Measurements from ENCODE around the gene EFNA3.

EFNA3 gene, protein sequence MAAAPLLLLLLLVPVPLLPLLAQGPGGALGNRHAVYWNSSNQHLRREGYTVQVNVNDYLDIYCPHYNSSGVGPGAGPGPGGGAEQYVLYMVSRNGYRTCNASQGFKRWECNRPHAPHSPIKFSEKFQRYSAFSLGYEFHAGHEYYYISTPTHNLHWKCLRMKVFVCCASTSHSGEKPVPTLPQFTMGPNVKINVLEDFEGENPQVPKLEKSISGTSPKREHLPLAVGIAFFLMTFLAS

DNA sequence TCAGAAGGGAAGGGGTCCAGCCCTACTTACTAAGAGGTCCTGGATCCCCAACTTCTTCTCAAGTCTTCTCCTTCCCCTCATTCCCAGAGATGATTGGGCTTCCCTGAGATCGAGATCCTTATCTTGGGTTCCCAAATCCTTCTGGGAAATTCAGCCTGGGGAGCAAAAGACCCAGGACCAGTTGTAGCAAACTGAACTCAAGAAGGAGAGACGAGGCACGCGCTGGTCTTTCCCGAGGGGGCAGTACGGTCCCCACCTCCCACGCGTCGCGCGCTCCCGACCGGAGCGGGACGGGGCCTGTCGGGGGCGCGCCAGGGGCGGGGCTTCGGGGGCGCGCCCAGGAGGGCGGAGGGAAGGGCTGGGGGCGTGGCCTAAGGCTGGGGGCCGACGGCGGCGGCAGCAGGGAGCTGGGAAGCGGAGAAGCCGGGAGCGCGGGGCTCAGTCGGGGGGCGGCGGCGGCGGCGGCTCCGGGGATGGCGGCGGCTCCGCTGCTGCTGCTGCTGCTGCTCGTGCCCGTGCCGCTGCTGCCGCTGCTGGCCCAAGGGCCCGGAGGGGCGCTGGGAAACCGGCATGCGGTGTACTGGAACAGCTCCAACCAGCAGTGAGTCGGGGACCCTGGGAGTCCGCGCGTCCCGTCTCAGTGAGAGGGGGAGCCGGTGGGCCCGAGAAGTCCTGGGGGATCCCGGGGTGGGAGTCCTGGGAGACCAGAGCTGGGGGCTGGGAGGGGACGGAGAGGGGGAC is at the start of gene EFNA3:
Gene EFNA3, plus strand, starts transcription at position 369 of the 741 bp plus-strand sequence. Its CDS starts 105 bp downstream, at position 474.
- DNase-seq, result peak; percentile 84

DNA sequence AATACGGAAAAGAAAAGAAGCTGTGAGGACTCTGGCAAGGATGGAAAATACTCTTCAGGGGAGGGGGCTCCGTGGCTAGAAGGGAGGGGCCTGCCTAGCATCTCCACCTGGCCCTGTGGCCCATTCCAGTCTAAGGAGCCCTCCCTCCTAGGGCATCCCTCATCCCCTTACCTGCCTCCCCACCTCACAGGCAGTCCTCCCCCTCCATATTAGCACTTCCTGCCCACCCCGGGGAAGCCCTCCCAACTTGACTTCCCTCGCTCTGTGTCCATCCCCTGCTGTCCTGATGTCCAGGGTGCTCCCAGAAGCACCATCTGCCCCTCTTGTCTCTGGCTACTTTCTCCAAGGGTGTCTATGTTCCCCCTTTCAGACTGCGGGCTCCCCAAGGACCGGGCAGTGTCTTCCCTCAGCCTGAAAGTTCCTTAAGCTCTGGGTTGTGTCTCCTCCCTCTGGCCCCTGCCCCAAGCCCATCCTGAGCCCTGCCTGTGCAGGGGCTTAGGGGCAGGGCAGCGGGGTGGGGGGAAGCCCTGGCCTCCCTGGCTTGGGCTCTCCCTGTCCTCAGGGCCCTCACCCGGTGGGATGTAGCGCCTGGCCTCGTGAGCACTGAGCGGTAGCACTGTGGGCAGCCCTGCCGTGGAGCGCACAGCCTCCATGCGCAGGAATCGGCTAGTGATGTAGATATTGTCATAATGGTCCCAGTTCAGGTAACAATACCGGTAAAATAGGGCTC is 49.0 kb upstream of the EFNA3 start:
- DNase-seq, result no peak

DNA sequence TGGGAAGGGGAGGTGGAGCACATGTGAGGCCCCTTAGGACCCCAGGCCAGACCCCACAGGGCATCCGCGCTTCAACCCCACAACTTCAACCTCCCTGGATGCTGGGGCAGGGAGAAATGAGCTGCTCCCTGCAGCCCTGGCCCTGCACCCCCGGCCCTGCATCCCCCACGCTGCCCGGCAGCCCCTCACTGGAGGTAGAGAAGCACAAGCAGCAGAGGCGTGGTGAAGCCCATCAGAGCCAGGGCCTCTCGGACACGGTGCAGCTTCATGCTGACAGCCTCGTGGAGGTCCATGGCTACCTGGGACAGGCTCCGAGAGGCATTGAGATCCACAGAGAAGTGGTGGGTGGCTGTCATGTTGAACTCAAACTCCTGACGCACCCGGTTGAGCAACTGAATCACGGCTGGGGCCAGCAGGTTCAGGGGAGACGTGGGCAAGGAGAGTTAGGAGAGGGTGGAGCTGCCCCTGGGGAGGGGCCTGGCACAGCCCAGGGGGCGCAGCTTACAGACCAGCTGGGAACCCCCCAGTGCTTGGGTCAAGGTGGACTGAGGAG is 48.3 kb upstream of the EFNA3 start:
- DNase-seq, result no peak

DNA sequence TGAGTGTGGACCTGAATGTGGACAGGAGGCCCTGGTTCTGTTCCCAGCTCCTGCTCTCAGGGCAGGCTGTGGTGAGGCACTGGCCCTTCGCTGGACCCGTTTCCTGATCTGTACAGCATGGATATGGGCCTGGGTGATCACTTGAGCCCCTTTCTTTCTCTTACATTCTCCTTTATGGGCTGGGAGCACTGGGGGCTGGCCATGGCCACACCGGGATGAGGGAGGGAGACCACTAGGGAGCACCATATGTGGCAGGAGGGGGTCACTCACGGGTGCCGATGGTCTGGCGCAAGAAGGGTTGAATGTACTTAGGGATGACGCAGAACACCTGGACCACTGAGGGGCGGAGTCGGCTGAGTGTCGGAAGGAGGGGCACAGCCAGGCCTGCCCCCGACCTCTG is 47.7 kb upstream of the EFNA3 start:
- no peak for DNase-seq

DNA sequence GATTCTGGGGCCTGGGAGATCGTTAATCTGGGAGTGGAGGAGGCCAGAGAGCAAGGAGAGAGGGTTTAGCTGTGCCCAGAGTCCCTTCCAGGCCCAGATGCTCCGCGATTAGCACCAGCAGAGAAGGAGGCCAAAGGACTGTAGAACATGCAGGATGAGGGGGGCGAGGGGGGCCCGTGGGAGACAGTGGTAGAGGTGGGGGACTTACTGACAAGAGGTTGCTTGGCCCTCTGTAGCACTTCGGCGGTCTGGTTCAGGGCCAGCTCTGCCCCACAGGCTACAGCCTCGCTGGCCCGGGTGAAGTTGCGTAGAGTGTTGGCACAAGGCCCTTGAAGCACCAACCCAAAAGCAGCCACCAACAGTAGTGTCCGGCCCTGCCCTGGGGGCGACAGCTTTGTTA is 45.8 kb upstream of the EFNA3 start:
- DNase-seq, result no peak

DNA sequence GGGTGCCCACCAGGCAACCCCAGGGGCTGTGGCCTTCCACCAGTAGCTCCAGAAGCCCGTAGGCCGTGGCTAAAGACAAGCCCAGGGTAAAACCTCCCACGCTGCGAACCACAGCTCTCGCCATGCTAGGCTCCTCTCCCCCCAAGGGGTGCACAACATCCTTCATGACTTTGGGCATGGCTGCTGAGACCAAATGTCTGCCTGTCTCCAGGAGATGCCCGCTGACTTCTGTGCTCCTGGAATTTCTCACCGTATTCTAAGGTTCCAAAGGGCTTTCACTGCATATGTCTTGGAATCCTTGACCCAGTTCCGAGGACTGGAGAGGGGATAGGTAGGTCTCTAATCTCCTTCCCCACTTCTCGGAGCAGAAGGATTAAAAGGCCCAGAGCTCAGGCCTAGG is 45.1 kb upstream of the EFNA3 start, which contains the start of the genes DCST1 and DCST2:
Gene DCST1, plus strand, starts transcription at position 301 of the 400 bp plus-strand sequence. CDS start 213 bp downstream, outside the sequence.
Gene DCST2, minus strand, starts transcription at position 258 of the 400 bp plus-strand sequence. Its CDS starts 80 bp downstream, at position 178.
- no peak for DNase-seq

DNA sequence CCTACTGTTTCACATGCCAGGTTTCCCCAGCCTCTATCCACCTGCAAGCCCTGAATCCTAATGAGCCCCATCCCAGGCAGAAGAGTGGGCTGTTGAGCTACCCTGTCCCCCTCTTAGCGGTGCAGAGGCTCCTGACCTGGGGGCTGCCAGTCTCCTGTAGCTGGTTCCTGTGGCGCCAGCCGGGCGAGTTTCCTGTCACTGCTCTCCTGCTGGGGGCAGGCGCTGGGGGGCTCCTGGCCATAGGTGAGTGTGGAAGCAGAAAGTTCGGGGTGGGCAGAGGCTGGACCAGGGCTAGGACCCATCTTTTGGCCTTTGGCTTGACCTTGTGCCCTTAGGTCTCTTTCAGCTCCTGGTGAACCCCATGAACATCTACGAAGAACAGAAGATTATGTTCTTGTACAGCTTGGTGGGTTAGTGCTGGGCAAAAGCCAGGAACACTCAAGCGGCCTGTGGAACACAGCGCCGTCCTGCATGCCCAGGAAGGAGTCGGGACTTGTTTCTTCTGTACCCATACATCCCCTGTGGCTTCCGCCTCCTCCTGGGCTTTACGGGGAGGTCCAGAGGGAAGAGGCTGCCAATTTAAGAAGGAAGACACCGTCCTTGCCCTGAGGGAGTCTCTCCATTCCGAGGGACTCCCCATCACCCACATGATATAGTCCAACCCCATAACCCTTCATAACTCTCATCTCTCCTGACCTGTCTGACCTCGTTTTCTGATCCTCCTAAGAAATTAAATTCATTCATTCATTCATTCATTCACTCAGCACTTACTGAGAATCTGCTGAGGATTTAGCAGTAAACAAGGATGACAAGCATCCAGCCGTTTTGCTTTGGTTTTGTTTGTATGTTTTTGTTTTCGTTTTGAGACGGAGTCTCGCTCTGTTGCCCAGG is 44.1 kb upstream of the EFNA3 start:
- no peak for DNase-seq

DNA sequence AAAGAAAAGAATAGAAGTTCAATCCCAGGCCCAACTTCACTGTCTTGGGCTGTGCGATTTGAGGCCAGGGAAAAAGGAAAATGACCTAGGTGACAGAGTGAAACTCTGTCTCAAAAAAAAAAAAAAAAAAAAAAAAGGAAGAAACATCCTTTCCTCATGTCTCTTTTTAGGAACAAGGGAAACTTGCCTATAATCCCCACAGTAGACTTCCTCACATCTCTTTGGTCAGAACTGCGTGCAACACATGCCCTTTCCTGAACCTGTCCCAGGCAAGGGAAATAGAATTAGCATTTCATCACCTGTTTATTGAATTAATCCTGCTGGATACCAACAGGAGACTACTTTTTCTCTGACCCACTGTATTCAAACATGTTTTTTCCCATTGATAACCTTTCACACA is 42.7 kb upstream of the EFNA3 start:
- DNase-seq, result no peak

DNA sequence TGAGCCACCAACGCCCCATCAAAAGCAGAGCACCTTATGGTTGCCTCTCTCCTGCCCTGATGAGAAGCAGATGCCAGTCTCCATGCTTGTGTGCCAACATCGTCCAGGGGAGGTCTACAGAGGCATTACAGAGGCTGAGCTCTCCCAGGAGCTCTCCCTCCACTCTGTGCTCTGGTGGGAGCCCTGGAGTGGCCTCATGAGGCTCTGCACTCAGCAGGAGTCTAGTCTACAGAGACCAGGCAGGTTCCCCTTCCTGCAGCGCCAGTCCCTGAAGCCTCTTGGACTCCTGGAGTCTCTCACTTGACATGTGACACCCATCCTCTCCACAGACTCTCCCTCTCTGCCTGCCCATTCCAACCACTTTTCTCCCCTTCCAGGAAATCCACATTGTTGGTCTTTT is 41.6 kb upstream of the EFNA3 start:
- DNase-seq, result no peak

DNA sequence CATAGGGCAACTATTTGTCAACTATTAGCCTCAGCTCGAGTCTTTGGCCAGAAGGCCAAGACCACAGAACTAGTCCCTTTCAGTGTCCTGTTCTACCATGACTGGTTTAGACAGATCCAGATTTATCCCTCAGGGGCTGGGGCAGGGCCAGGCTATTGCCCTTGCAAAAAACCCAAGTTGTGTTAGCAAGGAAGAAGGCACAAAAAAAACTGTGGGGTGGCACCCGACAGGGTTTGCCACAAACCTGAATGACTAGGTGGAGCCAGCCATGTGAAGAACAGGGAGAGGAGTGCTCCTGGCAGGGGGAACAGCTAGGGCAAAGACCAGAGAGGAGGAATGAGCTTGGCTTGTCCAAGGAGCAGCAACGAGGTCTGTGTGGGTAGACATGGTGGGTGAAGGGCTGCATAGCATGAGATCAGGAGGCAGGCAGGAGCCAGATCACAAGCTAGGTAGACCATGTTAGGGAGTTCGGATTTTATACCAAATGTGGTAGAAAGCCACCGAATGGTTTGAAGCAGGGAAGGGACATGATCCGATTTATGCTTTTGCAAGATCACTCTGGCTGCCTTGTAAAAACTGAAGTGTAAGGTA is 40.7 kb upstream of the EFNA3 start:
- DNase-seq, result no peak

DNA sequence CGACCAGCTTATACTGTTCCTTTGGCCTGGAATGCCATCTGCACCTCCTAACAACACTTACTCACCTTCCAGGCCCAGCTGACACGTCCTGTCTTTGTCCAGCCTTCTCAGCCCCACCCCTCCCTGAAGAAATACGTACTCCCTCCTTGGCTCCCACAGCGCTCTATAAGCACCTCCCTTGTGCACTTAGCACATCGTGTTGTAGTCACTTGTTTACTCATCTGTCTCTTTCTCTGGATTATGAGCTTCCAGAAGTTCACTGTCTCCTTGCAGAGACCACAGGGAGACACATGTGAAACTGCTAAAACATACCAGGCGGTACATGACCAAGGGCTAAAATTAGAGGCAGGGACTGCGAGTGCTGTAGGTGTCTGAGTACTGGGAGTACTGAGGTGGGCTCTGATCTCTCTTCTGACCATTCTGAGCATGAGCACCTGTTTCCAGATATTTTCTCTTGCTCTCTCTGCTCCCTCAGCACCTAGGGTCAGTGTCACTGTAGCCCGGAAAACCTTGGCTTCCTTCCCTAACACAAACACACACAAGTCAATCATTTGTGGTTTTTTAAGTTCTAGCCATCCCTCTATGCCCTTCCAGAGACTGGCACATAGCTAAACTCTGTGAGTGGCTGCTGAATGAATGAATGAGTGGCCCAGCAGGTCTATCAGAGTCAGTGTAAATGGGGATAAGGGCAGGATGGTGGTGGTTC is 39.9 kb upstream of the EFNA3 start:
- no peak for DNase-seq

DNA sequence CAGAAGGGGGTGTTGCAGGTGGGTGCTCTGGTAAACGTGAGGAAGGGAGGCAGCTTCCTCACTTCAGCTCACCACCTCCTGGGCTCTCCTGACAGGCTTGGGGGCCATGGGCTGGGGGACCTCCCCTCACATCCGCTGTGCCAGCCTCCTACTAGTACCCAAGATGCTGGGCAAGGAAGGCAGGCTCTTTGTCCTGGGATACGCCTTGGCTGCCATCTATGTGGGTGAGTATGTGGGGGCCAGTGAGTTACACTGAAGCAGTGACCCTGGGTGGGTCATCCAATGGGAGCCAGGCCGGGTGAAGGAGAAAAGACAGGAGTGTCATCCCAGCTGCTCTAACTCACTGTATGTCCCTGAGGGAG is 39.3 kb upstream of the EFNA3 start:
- DNase-seq, result no peak

DNA sequence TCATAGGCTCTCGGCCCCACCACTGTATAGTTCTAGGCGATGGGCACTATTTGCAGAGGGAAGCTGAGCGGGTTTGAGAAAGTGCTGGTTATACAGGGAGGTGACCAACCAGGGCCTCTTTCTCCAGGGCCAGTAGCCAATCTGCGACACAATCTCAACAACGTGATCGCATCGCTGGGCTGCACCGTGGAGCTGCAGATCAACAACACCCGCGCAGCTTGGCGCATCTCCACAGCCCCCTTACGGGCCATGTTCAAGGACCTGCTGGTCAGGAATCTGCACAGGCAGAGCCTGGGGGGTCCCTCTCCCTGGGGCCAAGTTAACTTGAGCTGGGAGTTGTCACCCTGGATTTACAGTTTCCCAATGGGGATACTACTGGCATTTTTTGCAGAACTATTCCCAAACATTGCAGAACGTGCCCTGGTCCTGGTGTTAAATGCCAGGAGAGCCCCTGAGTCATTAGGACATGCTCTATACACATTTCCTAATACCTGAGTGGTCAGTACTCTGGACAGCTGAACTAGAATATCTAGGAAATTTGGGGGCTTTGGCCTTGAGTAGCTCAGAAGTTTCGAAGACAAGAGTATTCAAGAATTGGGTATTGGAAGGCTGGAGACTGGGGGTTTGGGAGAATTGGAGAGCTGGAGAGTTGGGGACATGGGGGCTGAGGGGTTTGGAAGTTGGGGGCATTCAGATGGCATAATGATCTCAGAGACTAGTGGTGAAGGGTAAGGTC is 38.1 kb upstream of the EFNA3 start:
- no peak for DNase-seq

DNA sequence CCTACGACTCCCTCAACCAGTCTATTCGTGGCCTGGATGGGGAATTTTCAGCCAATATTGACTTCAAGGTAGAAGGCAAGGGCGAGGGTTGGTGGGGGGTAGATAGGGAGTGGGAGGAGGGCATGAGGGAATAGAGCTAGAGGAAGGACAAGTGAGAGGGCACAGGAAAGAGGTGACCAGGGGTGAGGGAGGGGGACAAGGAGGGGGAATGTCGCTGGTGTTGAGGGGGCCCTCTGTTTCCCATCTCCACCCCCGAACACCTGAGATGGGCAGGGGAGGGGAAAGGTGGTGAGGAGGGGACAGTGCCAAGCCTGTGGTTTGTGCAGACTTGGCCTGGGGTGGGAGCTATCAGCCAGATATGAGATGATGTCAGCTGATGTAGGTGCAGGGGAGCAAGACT is 35.8 kb upstream of the EFNA3 start:
- no peak for DNase-seq

DNA sequence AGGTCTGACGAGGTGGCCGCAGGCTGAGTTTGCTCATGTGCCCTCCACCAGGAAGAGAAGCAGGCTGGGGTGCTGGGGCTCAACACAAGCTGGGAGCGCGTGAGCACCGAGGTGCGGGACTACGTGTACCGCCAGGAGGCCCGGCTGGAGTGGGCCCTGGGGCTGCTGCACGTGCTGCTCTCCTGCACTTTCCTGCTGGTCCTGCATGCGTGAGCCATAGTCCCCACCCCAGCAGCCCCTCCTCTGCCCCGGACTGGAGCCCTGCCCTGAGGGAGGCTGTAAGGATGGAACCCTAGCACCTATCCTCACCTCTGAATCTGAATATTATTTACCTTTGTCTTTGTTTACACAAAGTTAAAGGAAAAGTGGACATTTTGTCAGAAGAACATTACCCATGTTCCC is 35.3 kb upstream of the EFNA3 start:
- DNase-seq, result no peak

DNA sequence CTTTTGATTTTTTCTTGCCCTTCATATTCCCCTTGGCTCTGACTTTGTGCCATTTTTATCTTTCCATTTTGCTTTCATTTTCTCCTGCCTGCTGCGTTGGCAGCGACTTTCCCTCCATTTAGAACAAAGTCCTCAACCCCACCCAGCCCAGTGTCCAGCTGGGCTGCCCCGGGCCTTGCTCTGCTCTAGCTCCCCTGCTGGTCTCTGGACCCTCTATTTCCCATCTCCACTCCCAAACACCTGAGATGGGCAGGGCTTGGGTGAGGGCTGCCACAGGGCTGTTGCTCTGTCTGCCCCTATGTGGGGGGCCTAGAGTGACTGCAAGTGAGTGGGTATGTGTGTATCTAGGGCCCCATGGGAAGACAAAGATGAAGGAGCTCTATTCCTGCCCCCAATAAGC is 34.8 kb upstream of the EFNA3 start:
- DNase-seq, result no peak

DNA sequence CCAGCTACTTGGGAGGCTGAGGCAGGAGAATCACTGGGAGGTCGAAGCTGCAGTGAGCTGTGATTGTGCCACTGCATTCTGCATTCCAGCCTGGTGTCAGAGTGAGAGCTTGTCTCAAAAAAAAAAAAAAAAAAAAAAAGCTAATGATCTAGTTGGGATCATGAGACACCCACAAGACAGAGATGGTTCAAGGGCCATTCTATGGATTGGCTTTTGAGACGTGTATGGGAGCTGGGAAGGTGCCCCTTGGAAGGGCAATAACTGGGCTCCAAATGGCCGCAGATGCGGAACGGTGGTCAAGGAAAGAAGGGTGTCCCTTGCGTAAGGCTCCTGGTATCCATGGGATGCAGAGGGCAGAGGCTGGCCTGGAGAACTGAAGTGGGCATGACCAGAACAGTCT is 34.3 kb upstream of the EFNA3 start:
- no peak for DNase-seq

DNA sequence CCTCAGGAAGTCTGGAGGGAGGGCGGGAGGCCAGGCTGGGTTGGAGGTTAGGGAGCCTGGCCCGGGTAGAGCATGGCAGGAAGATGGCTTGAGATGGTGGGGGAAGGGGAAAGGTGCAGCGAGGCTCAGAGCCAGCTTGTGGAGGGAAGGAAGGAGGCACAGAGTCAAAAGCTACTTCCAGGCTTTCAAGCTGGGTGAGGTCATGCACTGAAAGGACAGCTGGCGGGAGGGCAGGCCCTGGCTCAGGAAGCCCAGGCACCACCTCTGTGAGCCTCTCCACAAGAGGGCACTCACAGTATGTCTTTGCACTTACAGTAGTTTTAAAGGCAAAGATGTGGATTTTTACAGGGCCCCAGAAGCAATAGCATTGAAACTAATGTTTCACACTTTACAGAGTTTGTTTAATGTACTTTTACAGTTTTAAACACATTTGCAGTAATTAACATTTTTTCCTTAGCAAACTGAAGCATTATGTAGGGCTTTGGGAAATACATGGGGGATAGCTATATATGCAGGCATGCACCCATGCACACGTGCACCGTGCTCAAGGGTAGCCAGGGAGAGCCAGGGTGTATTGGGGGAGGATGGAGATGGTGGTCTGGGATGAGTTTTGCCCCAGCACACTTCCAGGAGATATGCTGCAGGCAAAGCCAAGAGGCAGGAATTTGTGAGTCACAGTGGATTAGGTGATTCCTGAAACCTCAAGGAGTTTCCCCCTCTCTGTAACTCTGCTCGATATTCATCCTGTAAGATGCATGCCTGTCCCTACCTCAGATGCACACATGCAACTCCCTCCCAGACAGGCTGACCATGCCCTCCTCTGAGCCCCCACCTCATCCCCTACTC is 33.6 kb upstream of the EFNA3 start:
- DNase-seq, result peak; percentile 37

DNA sequence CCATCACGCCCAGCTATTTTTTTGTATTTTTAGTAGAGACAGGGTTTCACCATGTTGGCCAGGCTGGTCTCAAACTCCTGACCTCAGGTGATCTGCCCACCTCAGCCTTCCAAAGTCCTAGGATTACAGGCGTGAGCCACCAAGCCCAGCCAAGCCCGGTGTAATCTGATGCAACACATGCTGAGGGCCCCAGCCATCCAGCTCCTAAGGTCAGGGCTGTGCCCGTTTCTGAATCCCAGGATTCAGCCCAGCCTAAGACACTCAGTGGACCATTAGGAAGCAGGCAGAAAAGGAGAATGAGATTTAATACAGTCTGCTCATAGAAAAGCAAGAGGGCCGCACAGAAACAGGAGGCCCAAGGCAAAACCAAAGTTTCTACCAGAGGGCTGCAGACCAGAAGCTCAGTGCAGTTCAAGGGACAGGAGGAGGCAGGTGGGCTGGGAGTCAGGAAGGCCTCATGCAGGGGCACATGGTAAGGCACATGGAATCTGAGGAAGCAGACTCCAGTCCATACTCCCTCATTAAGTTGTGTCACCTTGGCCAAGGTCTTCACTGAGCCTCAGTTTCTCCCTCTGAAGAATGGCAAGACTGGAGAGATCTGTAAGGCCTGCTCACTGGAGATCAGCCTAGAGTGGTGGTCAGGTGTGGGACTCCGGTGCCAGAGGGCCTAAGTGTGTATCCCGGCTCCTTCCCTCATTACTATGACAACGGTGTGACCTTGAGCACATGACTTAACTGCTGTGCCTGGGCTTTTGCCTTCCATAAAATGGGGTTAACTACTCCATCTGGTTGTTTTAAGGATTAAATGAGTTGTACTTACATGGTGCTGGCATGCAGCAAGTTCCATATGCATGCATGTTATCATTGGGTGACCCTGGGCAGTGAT is 29.9 kb upstream of the EFNA3 start:
- DNase-seq, result no peak
